Neural cell (in vitro differentiated cells): ENCODE data around the gene NLRP5. TPM values are rescaled to one million over a fixed set of nuclear protein-coding genes. Genes with fewer than 3 reads are reported as not detected.
A peak's percentile ranks its signal among the peaks of the same experiment; 100 is the strongest.

Experiments used
- H2AFZ ChIP-seq: fragments of 200-600, 300-800 bp; sonication (generic), shearing (Covaris generic); 2 replicates; pipeline ENCODE4 v1.6.0; 2014; ENCODE audit warnings: low read depth, mild to moderate bottlenecking, antibody characterized with exemption, low read length, moderate library complexity
- H3F3A ChIP-seq: fragments of 200-600 bp; shearing (Covaris generic); 2 replicates; pipeline ENCODE4 v1.6.1; 2016; ENCODE audit warnings: mild to moderate bottlenecking, moderate library complexity, mixed read lengths, antibody characterized with exemption, low read length; ENCODE audit not compliant: insufficient read depth, poor library complexity, severe bottlenecking
- H3K27ac ChIP-seq: fragments of 200-600, 300-800 bp; sonication (generic), shearing (Covaris generic); 2 replicates; pipeline ENCODE4 v1.5.1; 2014; ENCODE audit warnings: mild to moderate bottlenecking, low read length, moderate library complexity
- H3K27me3 ChIP-seq: fragments of 300-800, 200-600 bp; sonication (generic), shearing (Covaris generic); 2 replicates; pipeline ENCODE4 v1.6.0; 2014; ENCODE audit warnings: mild to moderate bottlenecking, low read depth, low read length, moderate library complexity; ENCODE audit not compliant: insufficient read depth
- H3K36me3 ChIP-seq: fragments of 300-800, 200-600 bp; sonication (generic), shearing (Covaris generic); 2 replicates; pipeline ENCODE4 v1.5.1; 2014; ENCODE audit warnings: mild to moderate bottlenecking, antibody characterized with exemption, low read length, moderate library complexity; ENCODE audit not compliant: insufficient read depth
- H3K4me2 ChIP-seq: fragments of 300-800, 200-600 bp; sonication (generic), shearing (Covaris generic); 2 replicates; pipeline ENCODE4 v1.6.0; 2014; ENCODE audit warnings: mild to moderate bottlenecking, low read length
- H3K4me3 ChIP-seq: fragments of 300-800, 200-600 bp; sonication (generic), shearing (Covaris generic); 2 replicates; pipeline ENCODE4 v1.5.1; 2014; ENCODE audit warnings: mild to moderate bottlenecking, low read length, moderate library complexity
- H3K79me2 ChIP-seq: fragments of 200-600 bp; shearing (Covaris generic); replicated peaks from 2 replicates; pipeline ENCODE4 v1.6.0; 2014; ENCODE audit warnings: mild to moderate bottlenecking, low read length, moderate library complexity; ENCODE audit not compliant: insufficient read depth
- H3K9ac ChIP-seq: fragments of 300-800, 200-600 bp; sonication (generic), shearing (Covaris generic); 2 replicates; pipeline ENCODE4 v1.6.1; 2016; ENCODE audit warnings: mild to moderate bottlenecking, low read length, mixed read lengths
- H3K9me2 ChIP-seq: fragments of 200-600 bp; shearing (Covaris generic); 2 replicates; pipeline ENCODE4 v1.6.1; 2016; ENCODE audit warnings: mild to moderate bottlenecking, low read length, mixed read lengths; ENCODE audit not compliant: insufficient read depth
- H3K9me3 ChIP-seq: fragments of 200-600, 300-800 bp; sonication (generic), shearing (Covaris generic); 2 replicates; pipeline ENCODE4 v1.6.1; 2016; ENCODE audit warnings: mild to moderate bottlenecking, mixed run types, low read length, moderate library complexity, mixed read lengths
- H4K20me1 ChIP-seq: fragments of 200-600 bp; shearing (Covaris generic); 2 replicates; pipeline ENCODE4 v1.6.1; 2016; ENCODE audit warnings: mild to moderate bottlenecking, mixed run types; ENCODE audit not compliant: insufficient read depth
- CTCF ChIP-seq: fragments of 450-650 bp; IDR thresholded peaks from 2 replicates; pipeline ENCODE4 v1.5.1; 2014; ENCODE audit warnings: antibody characterized with exemption, mild to moderate bottlenecking, moderate library complexity; ENCODE audit not compliant: poor library complexity, severe bottlenecking
- EP300 ChIP-seq: fragments of 450-650 bp; conservative IDR thresholded peaks from 2 replicates; pipeline ENCODE4 v1.6.1; 2014; ENCODE audit warnings: antibody characterized with exemption, mild to moderate bottlenecking, moderate library complexity; ENCODE audit not compliant: poor library complexity, severe bottlenecking
- EZH2 ChIP-seq: fragments of 200-600, 300-800 bp; shearing (Covaris generic), sonication (generic); IDR thresholded peaks from 2 replicates; pipeline ENCODE4 v1.6.1; 2014; ENCODE audit warnings: antibody characterized with exemption, low read length, borderline replicate concordance, mild to moderate bottlenecking; ENCODE audit not compliant: insufficient read depth, poor library complexity, severe bottlenecking
- MXI1 ChIP-seq: fragments of 450-650 bp; conservative IDR thresholded peaks from 2 replicates; pipeline ENCODE4 v1.6.1; 2014; ENCODE audit warnings: antibody characterized with exemption, mild to moderate bottlenecking; ENCODE audit not compliant: poor library complexity, severe bottlenecking
- POLR2AphosphoS5 ChIP-seq: IDR thresholded peaks from 2 replicates; pipeline ENCODE4 v1.6.1; 2012
- RAD21 ChIP-seq: fragments of 450-650 bp; conservative IDR thresholded peaks from 2 replicates; pipeline ENCODE4 v1.6.1; 2014; ENCODE audit warnings: antibody characterized with exemption, mild to moderate bottlenecking, moderate library complexity
- REST ChIP-seq: IDR thresholded peaks from 2 replicates; pipeline ENCODE4 v1.6.1; 2012; ENCODE audit warnings: borderline replicate concordance
- SMC3 ChIP-seq: fragments of 450-650 bp; conservative IDR thresholded peaks from 2 replicates; pipeline ENCODE4 v1.6.1; 2014; ENCODE audit warnings: antibody characterized with exemption, mild to moderate bottlenecking, moderate library complexity; ENCODE audit not compliant: poor library complexity
- TAF1 ChIP-seq: IDR thresholded peaks from 2 replicates; pipeline ENCODE4 v1.6.1; 2012; ENCODE audit warnings: low read depth
- polyA plus RNA-seq: library from polyadenylated mRNA; depleted of rRNA; stranded (reverse); fragments of >200 nt; gene quantifications from 2 replicates; pipeline ENCODE4 v1.2.3, GENCODE V29; 2014

The NLRP5 gene
- polyA plus RNA-seq, 1 donor from 2014 or later = not detected

- H3K27ac ChIP-seq = no peak overlapping the region
- TF ChIP-seq CTCF = no peak
- no peak for TF ChIP-seq MXI1
- TF ChIP-seq TAF1 = no peak
- H2AFZ ChIP-seq = no peak overlapping the region
- no peaks in the 10 kb centered on the region for H3K36me3 ChIP-seq
- no peaks in the 10 kb centered on the region for H3K9me2 ChIP-seq
- H3K9me3 ChIP-seq = no peaks in the 10 kb centered on the region
- H3F3A ChIP-seq = no peaks in the 10 kb centered on the region
- H3K9ac ChIP-seq = no peak overlapping the region
- no peak overlapping the region for H3K4me3 ChIP-seq
- H3K79me2 ChIP-seq = no peaks in the 10 kb centered on the region
- H3K4me2 ChIP-seq = no peak overlapping the region
- no peaks in the 10 kb centered on the region for H4K20me1 ChIP-seq
- H3K27me3 ChIP-seq = no peaks in the 10 kb centered on the region
Observed at GRCh38 chr19:56071151-56071550, 84.6 kb downstream of the NLRP5 start.

GRCh38 chr19:56076498-56076897, 89.9 kb downstream of the NLRP5 start:
- Histone ChIP-seq H3K9ac (no peak overlapping the region), H2AFZ (no peak overlapping the region), H3K27me3 (no peaks in the 10 kb centered on the region), H3K36me3 (no peaks in the 10 kb centered on the region), H4K20me1 (no peaks in the 10 kb centered on the region), H3F3A (no peaks in the 10 kb centered on the region), H3K4me2 (no peak overlapping the region), H3K27ac (no peak overlapping the region), H3K79me2 (no peaks in the 10 kb centered on the region), H3K9me2 (no peaks in the 10 kb centered on the region), H3K9me3 (no peaks in the 10 kb centered on the region), H3K4me3 (no peak overlapping the region)
- TF ChIP-seq SMC3 (peak; percentile 74), RAD21 (peak; percentile 74), CTCF (peak; percentile 79), EZH2 (no peak), TAF1 (no peak)

GRCh38 chr19:56079609-56080008, 93.0 kb downstream of the NLRP5 start:
- H4K20me1 ChIP-seq = no peaks in the 10 kb centered on the region
- no peak overlapping the region for H2AFZ ChIP-seq
- H3K79me2 ChIP-seq = no peaks in the 10 kb centered on the region
- H3K9ac ChIP-seq = no peak overlapping the region
- no peak overlapping the region for H3K27ac ChIP-seq
- H3K9me3 ChIP-seq = no peaks in the 10 kb centered on the region
- H3K36me3 ChIP-seq = no peaks in the 10 kb centered on the region
- no peak overlapping the region for H3K4me3 ChIP-seq
- H3K9me2 ChIP-seq = no peaks in the 10 kb centered on the region
- no peak overlapping the region for H3K4me2 ChIP-seq
- TF ChIP-seq POLR2AphosphoS5 = no peak
- no peak for TF ChIP-seq TAF1
- no peak for TF ChIP-seq EZH2
- no peak for TF ChIP-seq REST
- TF ChIP-seq SMC3 = no peak
- TF ChIP-seq RAD21 = no peak
- TF ChIP-seq EP300 = no peak
- no peak for TF ChIP-seq MXI1
- H3K27me3 ChIP-seq = no peaks in the 10 kb centered on the region
- no peaks in the 10 kb centered on the region for H3F3A ChIP-seq
